Activated T-cell treated with anti-CD3 and anti-CD28 coated beads for 1 hour (primary cell): Measurements from ENCODE around the gene CNGA3.
A peak's percentile ranks its signal among the peaks of the same experiment; 100 is the strongest.

Experiments used
- DNase-seq: peaks from one replicate; pipeline ENCODE4 v3.0.0-alpha.2; 2020; ENCODE audit warnings: low read depth

Gene CNGA3

GRCh38 chr2:98377544-98377943 lies 31.3 kb downstream of the CNGA3 start:
- no peak for DNase-seq

DNA sequence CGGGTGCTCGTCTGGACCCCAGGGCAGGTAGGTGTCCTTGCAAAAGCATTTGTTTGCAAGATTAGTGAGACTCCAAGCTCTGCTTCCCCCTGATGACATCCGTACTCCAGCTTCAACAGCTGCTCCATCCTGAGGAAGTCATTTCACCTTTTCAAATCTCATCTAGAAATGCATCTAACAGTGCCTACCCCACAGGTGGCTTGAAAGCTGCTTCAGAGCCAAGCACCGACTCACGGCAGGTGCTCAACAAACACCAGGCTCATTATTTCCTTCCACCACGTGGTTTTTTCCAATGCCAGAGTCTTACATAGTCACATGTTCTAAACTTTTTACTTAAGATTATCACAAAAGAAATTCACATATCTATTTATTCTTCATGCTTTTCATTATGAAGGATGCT lies 31.9 kb downstream of the CNGA3 start:
- no peak for DNase-seq

DNA sequence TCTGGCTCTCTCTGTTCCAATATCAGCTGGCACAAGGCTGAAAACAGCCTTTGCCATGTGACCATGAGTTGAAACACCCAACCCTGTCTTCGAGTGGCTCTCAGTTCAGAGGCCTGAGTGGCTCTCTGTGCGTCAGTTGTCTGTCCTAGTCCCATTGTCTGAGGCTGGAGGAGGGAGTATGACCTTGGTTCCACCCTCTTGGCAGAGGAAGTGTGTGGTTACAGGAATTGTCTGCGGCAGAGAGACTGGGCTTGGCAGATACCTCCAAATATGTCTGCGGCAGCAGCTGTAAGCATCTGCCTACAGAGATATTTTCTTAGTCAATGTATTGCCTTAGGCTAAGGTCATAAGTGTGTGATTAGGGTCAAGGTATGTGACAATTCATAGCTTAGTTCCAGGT lies 32.6 kb downstream of the CNGA3 start:
- DNase-seq: no peak

DNA sequence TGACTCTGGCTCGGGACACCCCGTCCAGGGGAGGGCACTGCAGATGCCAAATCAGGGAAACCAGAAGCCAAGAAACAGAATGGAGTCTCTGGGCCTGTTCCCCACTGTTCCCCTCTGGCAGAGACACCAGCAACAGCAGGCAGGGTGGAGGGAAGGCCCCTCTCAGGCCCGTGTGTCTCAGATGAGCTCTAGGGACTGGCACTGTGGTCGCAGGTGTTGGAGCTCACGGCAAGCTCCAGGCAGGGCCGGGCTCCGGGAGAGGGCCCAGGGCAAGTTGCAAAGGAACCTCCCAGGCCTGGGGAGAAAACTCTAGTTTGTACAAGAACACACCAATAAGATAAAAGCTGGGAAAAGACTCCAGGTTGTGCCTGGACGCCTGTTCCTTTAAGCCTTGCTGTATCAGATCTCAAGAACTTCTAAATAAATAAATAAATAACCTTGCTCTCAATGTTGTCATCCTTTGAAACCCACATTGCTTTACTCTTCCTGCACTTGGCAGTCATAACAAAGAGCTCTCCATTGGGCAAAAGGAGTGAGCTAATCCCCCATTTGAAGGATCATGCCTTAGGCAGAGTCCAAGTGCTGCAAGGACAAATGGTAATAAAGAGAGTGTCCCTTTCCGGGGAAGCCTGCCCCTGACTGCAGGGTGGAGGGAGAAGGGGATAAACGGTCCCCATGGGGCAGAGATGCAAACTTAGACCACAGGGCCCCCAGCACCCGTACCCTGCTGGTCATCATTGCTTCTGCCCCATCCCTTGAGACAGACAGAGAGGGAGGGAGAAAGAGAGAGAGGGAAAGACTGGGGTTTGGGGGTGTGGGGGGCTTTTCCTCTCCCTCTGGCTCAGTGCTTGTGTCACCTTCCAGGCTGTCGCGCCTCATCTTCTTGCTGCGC lies 33.3 kb downstream of the CNGA3 start:
- no peak for DNase-seq

DNA sequence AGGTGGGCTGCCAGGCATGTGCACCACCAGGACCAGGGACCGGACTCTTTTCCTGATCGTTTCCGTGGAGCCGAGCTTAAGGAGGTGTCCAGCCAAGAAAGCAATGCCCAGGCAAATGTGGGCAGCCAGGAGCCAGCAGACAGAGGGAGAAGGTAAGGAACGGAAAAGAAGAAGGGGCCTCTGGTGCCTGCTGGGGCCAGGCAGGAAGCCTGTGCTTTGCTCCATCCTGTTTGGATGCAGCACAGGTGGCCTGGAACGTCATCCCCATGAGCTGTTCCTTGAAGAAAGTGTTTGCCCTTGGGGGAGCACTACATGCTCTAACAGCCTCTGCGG lies 33.9 kb downstream of the CNGA3 start:
- DNase-seq: no peak

DNA sequence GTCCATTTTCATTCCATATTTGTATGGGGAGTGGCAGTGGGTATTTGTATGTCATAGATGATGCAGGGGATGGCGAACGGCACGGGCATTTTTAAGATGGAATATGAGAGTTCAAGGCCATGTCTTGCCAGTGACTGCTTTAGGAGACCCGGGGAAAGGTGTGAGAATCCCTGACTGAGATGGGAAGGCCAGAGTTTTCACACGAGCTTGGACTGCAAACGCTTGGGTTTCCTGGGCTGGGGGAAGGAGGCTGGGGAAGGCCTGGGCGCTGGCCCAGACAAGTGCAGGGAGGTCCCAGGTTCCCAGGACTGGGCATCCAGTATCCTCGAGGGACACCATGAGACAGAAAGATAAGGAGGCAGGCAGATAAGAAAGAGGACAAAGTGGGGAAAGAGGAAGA lies 35.2 kb downstream of the CNGA3 start:
- no peak for DNase-seq

- DNase-seq: no peak
Measured at GRCh38 chr2:98382086-98382485, 35.8 kb downstream of the CNGA3 start.

GRCh38 chr2:98382739-98383138 lies 36.5 kb downstream of the CNGA3 start:
- no peak for DNase-seq

DNA sequence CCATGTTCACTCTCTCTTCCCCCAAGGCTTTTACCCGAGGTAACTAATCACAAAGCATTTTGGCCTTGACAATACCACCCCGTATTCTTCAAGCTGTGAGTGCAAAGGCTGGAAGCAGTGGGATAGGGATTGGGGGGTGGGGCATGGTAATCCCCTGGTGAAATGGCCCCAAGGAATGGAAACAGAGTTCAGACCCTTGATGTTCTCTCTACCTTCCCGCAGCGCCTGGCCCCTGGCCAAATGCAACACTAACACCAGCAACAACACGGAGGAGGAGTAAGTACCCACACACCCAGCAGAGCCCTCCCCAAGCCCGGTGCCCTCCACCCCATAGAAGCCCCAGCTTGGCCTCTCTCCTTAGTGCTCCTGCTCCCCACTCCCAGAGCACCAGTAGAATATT lies 36.9 kb downstream of the CNGA3 start:
- no peak for DNase-seq

DNA sequence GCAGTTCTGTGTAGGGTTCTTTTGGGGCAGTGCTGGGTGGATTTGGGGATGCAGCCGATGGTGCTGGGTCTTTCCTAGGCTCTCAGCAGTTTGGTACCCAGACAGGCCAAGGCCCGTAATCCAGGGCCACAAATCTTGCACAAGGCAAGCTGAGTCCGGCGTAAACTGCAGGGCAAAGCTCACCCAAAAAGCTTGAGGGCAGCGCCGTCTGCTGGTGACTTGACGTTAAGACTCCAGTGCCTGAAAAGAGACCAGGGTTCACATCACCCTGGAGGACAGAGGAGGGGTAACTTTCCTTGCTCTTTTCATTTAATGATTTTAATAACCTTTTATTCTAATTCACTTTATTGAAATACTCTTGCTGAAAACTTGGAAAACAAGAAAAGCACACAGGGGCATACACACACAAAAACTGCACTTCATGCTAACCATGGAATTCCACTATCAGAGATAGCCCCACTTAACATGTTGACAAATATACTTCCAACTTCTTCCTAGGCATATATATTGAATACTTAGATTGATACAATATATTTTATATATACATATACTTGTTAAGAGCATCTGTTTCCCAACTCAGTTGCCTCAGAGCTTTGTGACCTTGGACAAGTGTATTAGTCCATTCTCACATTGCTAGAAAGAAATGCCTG lies 38.9 kb downstream of the CNGA3 start:
- peak; percentile 59 for DNase-seq

DNA sequence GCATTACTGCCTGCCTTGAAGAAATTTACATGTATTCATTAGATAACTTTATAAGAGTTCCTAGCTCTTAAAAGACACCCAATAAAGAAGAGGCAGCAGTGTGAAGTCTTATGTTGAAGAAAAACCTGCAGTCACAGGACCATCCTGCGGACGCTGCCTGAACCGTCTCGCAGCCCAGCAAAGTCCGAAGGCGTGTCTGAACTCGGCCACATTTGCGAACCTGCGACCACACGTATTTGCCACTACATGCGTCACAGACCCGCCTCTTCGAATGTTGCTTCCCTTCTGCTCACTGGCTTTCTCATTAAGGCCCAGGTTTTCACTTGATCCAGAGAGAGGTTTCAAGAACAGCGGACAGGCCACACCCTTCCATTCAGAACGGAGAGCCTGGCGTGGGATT lies 41.2 kb downstream of the CNGA3 start:
- no peak for DNase-seq

DNA sequence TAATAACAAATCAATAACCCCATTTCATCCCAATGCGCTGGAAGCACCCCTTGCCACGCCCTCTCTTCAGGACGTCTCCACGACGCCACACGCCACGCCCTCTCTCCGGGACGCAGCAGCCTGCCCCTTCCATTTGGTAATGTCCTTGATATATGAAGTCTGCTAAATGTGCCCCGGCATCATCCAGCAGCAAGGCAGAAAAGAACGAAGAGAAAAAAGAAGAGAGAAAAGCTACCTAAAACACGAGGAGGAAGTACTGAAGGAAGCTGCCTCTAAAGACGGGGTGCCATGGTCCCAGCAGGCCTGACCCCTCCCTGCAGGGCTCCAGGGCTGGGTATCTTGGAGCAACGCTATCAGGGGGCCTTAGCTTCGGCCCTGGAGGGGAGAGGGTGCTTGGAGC lies 41.8 kb downstream of the CNGA3 start:
- no peak for DNase-seq

DNA sequence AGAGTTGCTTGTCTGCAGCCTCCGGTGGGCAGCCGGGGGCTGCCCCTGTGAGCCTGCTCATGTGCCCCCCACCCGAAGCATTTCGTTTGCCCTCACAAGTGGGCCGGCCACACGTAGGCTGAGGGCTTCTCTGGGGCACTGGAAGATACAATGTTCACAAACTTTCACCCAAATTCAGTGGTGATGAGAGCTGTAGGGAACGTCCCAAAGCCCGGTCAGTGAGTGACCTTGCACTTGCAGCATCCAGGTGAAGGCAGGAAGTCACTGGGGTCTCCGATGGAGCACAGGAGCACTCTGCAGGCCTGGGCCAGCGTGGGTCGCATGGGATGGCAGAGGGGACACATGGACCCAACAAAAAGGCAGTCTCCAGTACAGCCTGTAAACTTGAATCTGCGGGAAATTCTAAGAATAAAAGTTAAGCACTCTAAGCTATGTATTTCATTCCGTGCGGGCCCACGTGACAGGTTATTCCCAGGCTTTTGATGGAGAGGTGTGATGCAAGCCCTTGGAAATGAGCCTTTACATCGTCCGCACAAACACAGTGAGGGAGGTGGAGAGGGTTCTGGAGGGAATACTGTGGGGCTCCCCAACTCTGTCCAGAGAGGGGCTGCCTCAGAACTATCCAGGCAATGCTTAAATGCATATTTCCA lies 42.5 kb downstream of the CNGA3 start:
- DNase-seq: no peak

GRCh38 chr2:98389251-98389605 lies 43.0 kb downstream of the CNGA3 start:
- no peak for DNase-seq

GRCh38 chr2:98390571-98391476 lies 44.6 kb downstream of the CNGA3 start:
- DNase-seq: no peak

- DNase-seq: no peak
Measured at GRCh38 chr2:98391581-98392270, 45.5 kb downstream of the CNGA3 start.

GRCh38 chr2:98393354-98393753 lies 47.1 kb downstream of the CNGA3 start:
- no peak for DNase-seq

DNA sequence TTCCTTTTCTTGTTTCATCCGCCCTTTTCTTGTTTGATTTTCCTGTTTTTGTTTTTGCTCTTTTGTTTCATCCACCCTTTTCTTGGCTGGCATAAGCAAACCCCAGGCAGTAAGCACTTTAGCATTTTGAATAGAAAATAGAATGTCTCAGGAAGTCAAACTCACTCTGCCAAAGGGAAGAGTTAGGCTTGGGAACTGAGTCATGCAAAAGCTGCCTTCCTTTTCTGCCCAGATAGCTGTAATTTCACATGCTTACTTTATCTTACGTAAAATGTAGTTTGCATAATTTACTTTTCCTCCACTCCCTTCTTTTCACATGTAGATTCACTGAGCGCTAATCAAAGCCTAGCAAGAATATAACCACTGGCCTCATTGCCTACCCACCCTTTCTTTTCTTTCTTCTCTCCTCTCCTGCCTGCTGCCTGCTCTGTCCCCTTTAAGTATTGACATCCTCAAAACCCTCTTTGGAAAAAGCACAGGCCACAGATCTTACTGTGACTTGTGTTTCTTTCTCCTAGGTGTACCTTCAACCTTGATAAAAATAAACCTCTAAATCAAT lies 48.4 kb downstream of the CNGA3 start:
- no peak for DNase-seq

DNA sequence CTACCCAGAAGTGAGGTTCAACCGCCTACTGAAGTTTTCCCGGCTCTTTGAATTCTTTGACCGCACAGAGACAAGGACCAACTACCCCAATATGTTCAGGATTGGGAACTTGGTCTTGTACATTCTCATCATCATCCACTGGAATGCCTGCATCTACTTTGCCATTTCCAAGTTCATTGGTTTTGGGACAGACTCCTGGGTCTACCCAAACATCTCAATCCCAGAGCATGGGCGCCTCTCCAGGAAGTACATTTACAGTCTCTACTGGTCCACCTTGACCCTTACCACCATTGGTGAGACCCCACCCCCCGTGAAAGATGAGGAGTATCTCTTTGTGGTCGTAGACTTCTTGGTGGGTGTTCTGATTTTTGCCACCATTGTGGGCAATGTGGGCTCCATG lies 49.7 kb downstream of the CNGA3 start:
- DNase-seq: no peak

GRCh38 chr2:98396745-98397355 lies 50.6 kb downstream of the CNGA3 start:
- no peak for DNase-seq

GRCh38 chr2:98399140-98399539 lies 52.9 kb downstream of the CNGA3 start:
- DNase-seq: no peak
